GM21447 (cell line): Measurements from ENCODE around the gene P4HA2.

ENCODE experiments used
- ATAC-seq: cut with Tn5 transposase; IDR thresholded peaks from one replicate; pipeline ENCODE4 v1.9.1; 2021; ENCODE audit not compliant: unreplicated experiment

P4HA2 gene

DNA sequence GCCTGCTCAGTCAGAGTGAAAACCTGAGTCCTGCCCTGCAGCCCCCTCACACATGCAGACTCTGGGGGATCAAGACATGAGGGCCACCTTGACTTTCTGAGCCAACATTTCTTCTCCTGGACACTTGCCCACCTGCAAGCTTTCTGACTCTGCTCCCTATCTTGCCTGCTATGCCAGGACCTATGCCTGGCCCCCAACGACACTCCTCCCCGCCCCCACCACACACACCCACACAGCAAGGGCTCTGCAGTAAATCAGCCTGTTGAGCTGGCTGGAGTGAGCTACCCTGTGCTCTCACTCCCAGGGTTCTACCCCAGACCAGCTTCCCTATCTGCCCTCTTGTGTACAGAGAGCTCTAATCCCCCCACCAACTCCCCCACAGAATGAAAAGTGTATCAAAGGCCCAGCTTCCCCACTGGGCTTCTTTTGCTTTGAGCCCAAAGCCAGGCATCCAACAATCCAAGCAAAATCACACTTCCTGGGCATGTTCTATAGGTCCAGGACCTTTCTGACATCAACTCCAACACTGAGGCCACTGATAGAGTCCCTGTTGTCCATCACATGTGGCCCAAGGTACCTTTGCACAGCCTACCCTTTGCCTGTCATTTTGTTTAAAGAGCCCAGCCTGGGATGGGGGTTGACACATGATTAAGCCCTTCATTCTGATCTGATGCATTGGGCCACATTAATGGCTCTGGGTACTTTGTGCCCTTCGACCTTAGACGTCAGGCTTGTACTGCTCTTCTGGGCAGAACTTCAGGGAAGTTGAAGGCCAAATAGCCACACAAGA is 37.1 kb upstream of the P4HA2 start:
- no peak for ATAC-seq

DNA sequence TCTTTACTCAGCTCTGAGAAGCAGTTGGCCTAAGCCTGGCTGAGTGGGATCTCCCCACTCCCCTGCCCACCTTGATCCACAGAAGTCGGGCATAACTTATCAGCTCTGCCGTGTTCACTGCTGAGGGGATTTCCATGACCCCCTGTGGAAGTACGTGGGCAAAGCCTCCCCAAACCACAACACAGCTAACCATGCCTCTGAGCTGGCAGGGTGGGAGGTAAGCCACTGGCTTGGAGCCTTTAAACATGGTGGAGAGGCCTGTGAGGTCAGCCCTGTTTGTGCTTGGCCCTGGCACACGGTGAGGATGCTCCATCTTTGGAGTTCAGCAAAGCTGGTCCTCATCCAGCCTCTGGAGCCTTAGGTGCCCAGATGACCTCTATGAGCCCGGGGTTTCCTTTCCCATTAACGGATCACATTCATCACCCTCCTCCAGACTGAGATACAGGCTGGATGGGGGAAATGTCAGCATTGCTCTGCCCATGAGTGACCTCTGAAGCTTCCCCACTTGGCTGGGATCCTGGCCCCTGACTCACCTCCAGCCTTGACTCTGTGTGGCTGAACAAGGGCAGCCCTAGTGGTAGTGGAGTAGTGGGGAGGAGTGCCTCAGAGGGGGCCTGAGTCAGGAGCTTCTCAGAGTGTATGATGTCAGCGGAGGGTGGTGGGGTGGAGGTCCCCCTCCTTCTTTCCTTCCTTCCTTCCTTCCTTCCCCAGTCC is 36.1 kb upstream of the P4HA2 start:
- no peak for ATAC-seq

DNA sequence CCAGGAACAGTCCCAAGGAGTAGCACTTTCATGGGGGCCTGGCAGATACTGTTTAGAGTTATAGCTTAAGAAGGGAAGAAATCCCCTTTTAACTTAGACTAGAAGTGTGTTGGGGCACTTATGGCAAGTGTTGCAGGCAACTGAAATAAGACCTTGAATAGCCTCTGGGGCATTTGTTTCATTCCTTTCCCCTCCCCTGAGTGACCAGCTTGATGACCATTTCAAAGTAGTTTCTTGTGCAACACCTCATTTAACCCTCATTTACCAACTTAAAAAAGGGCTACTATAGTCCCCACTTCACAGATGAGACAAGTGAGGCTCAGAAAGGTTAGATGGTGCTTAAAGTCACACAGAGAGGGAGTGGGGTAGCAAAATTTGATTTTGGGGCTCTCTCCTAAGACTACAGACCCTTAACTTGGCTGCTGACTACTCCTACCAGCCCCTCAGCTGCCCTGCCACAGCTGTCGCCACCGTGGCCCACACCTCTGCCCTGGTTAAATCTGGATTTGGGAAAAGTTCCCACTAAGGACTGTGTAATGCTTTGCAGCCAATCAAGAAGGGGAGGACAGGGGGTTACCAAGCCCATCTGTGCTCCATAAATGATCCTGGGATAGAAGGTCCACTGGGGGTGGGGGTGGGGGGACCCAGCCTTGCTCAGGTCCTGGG is 35.4 kb upstream of the P4HA2 start:
- no peak for ATAC-seq

DNA sequence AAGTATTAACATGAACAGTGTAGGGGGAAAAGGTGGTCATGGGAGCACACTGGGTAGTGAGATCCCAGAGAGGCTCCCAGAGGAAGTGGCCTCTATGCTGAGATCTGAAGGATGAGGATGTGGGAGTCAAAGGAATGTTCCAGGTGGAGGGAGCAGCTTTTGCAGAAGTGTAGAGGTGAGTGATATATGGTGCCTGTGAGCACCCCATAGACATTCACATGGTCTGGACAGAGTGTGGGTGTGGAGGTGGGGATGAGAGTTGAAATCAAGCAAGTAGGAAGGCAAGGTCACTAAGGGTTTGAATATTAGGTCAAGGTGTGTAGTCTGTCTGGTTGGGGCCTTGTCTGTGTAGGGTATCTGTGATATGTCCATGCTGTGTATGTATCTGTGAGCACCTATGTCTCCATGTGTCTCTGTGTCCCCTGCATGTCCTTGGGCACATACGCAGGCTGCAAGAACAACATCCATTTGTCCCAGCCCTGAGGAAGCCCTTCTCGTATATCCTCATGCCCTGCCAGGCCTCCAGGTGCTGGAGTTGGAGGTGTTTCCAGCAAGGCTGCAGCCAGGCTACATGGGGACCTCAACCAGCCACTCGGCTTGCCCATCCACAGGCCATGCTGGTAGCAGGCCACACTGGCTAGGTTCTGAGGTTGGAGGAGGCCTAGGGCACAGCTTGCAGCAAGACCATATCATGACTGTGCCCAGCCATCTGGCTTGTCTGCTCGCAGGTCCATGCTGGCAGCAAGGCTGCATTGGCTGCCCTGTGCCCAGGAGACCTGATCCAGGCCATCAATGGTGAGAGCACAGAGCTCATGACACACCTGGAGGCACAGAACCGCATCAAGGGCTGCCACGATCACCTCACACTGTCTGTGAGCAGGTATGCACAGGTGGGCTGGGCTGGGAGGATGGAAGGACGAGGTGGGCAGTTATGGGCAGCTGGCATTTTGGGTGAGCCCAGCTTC is 34.5 kb upstream of the P4HA2 start:
- ATAC-seq, result no peak

DNA sequence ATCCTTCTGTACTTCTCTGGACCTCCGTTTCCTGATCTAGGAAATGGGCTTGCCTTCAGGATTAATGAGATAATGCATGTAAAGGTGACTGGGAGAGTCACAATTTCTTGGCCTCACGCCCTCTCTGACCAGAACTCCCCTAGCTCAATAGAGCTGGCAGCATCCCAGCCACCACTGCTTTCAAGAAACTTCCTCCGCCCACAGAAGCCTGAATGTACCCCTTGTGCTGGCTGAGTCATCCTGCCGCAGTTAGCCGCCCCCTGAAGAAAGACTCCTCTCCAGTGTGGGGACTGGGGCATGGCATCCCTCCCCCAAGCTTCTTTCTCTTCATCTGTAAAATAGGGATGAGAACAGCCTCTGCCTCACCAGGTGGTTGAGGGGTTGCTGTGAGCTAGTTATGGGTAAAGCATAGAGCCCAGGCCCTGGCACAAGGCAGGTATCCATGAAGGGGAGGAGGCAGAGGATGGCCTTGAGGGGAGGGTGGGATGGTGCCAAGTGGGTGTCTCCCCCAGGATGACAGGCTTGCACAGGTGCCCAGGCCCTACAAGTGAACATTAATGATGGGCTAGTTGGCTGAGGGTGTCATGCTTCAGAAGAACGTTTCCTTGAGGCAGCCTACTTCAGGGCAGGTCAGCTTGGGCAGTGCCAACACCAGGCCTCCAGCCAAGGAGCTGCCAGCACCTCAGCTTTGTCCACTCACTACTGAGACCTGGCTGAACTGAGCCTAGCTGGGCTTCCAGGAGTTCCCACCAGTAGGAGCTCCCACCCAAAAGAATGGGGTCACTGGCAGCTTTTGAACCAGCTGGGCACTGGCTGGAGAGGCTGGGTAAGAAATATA is 33.3 kb upstream of the P4HA2 start:
- peak; percentile 73 for ATAC-seq

DNA sequence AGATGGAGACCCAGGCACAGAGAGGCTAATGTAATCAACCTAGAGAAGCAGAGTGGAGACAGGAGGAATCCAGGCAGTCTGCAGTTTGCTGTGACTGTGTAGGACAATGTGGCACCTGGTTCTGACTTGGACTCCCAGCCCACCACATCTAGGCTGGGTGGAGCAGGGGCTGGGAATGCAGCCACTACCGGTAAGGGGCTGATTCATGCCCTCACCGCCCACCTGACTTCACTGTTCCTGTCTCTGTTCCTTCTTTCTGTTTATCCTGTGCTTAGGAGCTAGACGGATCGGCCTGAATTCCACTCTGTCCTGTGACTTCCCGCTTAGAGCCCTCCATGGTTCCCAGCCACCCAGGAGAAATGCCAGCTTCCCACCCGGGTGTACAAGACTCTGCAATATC is 32.4 kb upstream of the P4HA2 start:
- no peak for ATAC-seq

DNA sequence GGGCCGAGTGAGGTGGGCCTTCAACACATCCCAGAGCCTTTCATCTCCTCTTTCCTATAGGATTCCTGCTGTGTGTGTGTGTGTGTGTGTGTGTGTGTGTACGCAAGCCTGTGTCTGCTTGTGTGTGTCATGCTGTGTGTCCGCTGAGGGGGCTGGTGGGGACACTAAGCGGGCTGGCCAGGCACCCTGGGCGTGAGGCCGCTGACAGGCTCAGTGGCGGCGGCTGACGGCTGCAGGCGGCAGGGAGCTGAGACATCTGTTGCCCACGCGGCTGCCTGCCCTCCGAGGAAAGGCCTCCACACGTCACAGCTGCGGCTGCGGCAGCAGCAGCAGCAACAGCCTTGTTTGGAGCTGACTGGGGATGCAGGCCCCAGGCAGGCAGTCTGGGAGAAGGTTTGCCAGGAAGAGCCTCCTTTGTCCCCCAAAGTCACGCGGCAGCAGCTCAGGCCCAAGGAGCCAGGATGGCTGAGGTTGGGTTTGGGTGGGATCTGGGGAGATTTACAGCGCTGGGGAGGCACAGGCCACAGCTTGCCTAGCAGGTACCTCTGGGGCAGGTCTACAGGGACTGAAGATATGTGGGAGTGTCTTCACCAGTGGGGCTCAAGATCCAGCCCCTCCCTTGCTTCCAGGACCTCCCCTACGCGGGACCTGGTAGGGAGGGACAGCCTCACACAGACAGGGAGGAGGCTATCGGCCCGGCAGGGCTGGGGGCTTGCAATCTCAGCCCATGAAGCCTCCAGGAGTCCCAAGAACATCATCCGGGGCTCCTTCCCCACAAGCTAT is 31.6 kb upstream of the P4HA2 start:
- ATAC-seq, result no peak

DNA sequence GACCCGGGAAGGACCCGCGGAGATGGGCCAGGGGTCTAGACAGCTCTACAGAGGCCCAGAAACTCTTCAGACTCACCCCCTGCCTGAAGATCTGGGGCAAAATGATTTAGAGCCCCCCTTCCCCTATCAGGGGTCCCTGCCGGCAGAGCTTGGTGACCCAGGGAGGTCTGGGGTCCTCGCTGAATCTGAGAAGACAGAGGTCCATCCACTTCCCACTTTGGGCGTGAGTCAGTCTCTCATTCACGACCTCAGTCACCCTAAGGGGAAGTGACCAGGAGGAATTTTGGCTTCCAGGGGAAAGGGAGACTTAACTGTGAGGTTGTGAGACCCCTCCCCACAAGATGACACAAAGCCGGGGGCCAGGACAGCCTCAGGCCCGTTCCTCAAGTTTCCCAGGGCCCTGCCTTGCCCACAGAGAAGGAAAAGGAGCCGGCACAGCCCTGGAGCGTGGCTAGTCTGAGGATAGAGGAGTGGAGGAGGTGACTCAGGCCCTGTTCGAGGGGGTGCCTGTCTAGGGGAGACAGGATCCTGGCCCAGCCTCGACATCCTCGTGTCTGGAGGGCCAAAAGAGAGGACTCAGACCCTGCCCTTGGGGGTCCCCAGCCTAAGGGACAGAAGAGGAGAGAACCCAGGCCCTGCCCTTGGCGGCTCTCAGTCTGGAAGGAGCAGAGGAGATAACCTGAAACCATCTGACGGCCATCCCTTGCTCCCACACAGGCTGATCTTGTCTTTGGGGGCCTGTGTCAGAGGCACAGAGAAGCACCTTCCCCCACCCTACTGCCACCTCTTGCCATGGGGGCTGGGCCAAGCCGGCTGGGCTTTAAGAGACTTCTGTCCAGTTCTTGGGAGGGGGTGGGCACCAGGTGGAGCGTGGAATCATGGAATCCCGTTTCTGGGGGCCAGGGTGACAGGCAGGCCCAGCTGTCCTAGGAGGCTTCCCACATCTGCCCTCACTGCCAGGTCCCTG is 30.7 kb upstream of the P4HA2 start:
- no peak for ATAC-seq

DNA sequence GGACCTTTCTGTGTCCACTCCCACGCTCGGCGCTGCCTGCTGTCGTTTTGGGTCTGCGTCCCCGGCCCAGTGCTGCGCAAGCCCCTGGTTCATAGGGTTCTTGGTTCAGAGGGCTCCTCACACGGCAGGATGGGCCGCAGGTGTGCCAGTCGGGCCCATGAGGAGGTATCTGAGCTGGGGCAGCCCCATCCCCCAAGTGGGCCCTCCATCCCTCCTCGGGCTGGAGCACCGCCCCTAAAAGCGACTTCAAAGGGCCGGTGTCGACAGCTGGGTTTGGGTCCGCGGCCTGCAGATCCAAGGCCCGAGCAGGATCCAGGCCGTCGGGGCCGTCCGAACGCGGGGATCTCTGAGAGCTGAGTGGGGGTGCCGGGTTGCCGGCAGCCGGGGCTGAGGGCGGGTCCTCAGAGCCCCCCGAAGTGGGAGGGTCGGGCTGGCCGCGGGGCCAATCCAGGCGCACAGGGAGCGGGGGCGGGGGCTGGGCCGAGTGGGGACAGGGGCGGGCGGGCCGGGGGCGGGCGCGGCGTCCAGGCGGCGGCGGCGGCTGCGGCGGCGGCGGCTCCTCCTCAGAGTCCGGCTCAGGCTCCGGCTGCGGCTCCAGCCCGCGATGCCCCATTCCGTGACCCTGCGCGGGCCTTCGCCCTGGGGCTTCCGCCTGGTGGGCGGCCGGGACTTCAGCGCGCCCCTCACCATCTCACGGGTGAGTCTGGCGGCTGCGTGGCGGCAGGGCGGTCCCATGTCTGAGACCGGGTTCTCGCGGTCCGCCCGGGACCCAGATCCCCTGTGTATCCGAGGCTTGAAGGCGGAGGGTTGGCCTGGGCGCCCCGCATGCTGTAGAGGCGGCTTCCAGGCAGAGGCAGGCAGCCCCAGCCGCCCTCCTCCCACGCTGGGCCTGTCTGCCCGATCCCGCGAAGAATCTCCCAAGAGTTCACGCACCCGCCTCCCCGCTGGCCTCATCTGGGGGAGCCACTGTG is 29.8 kb upstream of the P4HA2 start, which contains the start of gene PDLIM4:
Gene PDLIM4, plus strand, starts transcription at position 566 of the 971 bp plus-strand sequence. Its CDS starts 39 bp downstream, at position 605.
- no peak for ATAC-seq

DNA sequence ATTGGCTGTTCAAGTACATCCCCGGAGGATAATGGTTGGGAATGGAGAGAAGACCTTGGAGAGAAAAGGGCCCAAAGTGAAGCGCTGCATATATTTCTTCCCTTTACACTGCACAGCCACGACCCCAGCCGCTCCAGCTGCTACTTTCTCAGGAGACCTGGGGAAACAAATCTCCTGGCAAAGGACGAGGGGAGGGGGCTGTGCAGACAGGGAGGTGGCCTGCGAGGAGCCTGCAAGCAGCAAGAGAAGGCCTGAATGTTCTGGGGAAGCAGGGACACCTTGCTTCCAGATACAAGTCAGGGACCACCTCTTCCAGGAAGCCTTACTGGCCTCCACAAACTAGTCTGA is 29.1 kb upstream of the P4HA2 start:
- no peak for ATAC-seq

DNA sequence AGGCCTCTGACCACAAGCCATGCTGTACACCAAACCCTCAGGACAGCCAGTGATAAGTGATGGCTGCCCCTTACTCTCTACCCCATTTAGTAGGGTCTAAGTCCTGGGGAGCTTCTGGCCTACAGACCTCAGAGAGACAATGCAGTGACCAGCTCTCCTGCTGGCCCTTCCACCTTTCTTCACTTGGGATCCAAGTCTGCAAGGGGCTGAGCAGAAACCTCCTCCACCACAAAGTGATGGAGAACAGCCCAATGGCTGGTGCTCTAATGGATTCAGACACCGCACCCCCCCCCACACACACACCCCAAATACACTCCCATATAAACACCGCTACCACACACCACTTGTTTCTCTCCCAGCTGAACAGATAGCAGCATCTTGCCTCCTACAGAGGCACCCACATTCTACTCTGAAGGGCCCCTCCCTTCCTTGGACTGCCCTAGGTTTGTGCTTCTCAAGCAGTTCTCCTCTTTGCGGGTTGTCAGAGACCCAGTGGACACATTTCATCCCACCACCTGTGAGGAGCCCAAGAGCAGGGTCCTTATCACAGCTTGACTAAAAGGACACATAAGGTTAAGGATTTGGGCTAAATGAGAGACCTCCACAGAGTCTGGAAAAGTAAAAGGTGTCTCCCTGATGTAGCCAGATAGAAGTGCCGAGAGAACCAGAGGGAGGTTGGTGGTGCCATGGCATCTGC is 28.6 kb upstream of the P4HA2 start:
- no peak for ATAC-seq

DNA sequence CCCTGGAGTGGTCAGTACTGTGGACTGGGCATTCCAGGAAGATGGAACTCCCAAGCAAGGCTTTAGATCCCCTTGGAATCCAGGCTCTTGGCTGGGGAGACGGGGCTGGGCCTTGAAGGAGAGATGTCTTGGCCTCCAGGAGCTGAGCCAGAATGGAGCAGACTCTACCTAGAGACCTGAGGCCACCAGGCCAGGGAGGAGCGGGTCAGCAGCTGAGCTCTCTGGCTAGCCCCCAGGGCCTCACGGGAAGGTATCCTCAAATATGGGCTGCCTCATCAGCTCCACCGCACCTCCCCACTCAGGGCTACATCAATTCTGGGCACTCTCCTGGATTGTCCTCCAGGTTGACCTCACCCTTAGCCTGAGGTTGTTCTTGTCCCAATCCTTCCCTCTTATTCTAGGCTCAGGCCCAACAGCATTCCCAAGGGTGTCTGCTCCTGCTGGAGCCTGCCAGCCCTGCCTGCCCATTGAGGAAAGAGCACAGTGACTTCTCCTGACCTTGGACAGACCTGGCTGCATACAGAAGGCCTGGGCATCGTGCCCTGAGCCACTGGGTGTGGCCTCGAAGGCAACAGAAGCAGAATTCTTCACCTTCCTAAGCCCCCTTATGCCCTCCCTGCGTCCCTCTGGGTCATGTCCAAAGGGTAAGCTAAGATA is 26.8 kb upstream of the P4HA2 start:
- ATAC-seq, result no peak

DNA sequence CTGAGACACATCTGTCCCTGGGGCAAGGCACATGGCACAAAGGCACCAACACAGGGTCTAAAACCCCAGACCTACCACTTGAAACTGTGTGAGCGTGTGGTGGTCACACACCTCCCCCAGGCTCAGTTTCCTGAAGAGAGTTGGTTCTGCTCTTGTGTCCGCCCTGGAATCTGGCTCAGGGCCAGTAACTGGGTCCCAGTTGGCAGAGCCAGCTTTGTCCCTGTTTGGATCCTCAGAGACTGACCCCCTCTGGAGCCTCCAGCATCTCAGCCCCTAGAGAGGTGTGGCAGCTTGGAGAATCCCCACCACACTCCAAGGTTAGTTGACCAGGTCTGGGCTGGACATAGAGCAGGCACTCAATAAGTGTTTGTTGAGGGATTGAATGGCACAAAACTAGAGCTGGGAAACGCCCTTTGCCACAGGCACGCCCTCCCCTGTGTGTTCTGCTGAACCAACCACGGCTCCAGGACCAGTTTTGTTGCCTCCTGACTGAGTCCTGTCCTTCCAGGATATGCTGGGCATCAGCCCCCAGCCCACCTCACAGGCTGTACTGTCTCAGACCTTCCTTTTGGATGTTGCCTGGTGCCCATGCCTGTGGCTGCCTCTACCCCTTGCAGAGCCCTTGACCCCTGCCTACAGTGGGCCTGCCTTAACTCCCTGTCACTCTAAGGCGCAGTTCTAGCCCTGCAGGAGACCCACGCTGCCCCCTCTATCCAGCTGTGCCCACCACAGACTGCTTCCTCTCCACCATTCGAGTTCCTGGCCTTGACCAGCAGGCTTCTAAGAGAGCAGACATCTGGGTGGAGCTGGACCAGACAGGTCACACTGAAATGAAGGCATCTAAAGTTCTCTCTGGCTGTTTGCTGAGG is 26.0 kb upstream of the P4HA2 start:
- no peak for ATAC-seq

DNA sequence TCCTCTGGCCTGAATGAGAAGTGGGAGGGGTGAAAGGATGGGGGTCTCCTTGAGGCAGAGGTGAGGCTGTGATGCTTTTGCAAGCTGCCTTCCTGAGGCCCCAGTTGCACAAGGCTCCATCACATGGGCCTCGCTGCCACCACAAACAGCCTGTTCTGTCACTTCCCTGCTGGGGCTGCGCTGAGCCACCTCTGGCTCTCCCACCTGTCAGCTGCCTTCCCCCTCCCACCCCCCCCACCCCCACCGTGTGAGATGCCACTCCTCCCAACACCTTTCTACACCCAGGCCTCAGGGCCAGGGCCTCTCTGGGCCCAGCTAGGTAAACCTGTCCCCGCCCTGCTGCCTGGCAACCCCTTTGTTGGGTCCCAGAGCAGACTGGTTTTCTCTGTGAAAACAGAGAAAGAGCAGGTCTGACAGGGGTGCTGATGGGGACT is 25.4 kb upstream of the P4HA2 start:
- no peak for ATAC-seq

DNA sequence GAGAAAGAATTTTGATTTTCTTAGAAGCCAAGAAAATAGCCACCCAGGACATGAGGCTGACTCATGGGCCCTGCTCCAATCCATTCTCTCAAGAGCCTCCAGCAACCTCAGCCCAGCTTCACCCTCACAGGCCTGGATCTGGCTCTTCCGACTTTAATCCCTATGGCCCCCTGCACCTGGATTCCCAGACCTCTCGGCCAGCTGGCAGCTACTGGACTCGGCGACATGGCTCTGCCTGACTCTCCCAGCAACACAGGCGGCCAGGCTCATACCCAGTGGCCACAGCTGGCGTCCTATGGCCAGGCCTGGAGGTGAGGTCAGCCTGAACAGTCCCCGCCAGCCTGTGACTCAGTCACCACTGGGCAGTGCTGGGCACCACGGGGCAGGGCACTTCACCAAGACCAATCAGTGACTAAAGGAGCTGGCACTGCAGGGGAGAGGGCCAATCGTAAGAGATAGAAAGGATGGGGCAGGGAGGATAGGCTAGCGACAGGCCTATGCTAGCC is 23.6 kb upstream of the P4HA2 start:
- no peak for ATAC-seq
